ENCODE data around the gene MAP7D3.

DNA sequence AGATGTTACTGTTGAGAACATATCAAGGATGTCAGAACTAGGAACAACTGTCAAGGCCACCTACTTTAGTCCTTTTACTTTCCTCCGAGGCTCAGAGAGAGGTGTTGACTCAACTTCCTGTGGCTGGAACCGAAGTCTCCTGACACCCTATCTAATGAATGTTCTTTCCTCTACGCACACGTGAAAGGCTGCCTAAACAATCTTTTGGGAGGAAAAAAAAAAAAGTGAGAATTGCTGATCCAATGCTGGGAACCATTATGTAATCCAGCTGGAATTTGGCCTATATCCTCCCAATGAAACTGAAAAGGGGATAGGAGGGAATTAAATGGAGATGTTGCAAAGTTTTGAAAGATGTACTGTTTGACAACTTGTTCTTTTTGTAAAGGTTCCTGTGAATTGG is 8.3 kb upstream of the MAP7D3 start:
- TF ChIP-seq CTCF (IDR thresholded peaks at IDR 0.05 in 4 of 5, conservative IDR thresholded peaks at IDR 0.05 in 1 of 5) (no peak), POLR2A (IDR thresholded peaks at IDR 0.05) (no peak)

Data from gastrocnemius medialis (tissue), 4 donors.